PC-3 (cell line): Measurements from ENCODE around the gene AGAP1.

ENCODE experiments used
- EZH2 ChIP-seq: fragments of 300-600 bp; sonication (generic); IDR thresholded peaks from one replicate; pipeline ENCODE4 v1.6.1; 2017; ENCODE audit warnings: antibody characterized with exemption, mild to moderate bottlenecking, low read length; ENCODE audit not compliant: unreplicated experiment
- EZH2phosphoT487 ChIP-seq: fragments of 300-600 bp; sonication (generic); IDR thresholded peaks from 2 replicates; pipeline ENCODE4 v1.6.1; 2018; ENCODE audit warnings: mild to moderate bottlenecking, antibody characterized with exemption, low read length, borderline replicate concordance
- TF ChIP-seq, protein P1 (sequence below): fragments of 300-600 bp; sonication (generic); conservative IDR thresholded peaks from 2 replicates; pipeline ENCODE4 v1.5.1; 2017; ENCODE audit warnings: antibody characterized with exemption, low read depth, mild to moderate bottlenecking, low read length

DNA sequence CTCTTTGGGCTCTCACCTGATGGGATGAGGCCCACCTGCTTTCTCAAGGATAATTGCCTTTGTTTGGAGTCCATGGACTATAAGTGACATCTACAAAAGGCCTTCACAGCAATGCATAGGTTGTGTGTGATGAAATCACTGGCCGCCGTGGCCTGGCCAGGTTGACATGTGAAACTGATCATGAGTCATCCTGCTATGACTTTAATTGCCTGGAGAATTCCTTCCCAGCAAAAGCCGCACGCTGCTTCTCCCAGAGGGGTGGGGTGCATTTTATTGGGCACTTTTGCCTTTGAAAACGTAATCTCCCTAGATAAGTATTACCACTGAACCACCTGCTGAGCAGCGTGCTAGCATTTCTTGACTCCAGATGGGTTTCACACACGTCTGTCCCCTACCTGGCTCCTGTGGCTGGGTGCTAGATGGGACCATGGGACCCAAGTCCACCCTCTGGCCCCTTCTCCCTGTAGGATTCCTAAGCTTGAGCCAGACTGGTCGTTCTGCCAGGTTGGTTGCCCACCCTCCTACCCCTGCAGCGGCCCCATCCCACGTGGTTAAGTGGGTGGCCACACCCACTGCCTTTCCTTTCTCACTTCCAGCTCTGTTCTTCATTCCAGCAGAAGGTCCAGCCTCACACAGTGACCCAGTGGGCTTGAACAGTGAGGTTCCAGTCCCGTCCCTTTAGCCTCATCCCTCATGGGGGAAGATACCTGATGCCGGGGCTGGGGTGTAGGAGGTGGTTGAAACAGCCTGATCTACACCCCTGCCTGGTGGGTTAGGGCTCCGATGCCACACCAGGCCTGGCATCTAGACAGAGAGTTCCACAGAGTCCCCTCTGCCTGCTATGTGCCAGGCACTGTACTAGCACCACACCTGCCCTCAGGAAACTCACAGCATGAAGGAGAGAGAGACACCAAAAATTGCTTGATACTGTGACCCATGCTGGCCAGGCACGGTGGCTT, 584.7 kb downstream of the AGAP1 start:
- TF ChIP-seq, protein P1, sequence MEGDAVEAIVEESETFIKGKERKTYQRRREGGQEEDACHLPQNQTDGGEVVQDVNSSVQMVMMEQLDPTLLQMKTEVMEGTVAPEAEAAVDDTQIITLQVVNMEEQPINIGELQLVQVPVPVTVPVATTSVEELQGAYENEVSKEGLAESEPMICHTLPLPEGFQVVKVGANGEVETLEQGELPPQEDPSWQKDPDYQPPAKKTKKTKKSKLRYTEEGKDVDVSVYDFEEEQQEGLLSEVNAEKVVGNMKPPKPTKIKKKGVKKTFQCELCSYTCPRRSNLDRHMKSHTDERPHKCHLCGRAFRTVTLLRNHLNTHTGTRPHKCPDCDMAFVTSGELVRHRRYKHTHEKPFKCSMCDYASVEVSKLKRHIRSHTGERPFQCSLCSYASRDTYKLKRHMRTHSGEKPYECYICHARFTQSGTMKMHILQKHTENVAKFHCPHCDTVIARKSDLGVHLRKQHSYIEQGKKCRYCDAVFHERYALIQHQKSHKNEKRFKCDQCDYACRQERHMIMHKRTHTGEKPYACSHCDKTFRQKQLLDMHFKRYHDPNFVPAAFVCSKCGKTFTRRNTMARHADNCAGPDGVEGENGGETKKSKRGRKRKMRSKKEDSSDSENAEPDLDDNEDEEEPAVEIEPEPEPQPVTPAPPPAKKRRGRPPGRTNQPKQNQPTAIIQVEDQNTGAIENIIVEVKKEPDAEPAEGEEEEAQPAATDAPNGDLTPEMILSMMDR = no peak
- TF ChIP-seq EZH2phosphoT487 (no peak), EZH2 (no peak)
